HepG2 (cell line): Measurements from ENCODE around the gene PELO. TPM values are rescaled to one million over a fixed set of nuclear protein-coding genes. Genes with fewer than 3 reads are reported as not detected.

Source experiments
- AKAP8 ChIP-seq: sonication (generic); formaldehyde crosslinking; IDR thresholded peaks from 2 replicates; pipeline ENCODE4 v1.5.1; 2020; ENCODE audit warnings: mild to moderate bottlenecking, missing genetic modification reagents
- CHD2 ChIP-seq: IDR thresholded peaks from 2 replicates; pipeline ENCODE4 v1.6.1; 2011; ENCODE audit warnings: low read depth, low read length, improper control_type of control experiment
- KDM4B ChIP-seq: sonication (generic); formaldehyde crosslinking; IDR thresholded peaks from 2 replicates; pipeline ENCODE4 v1.4.0; 2020; ENCODE audit warnings: missing genetic modification reagents
- MNT ChIP-seq: fragments of 450-650 bp; IDR thresholded peaks from 2 replicates; pipeline ENCODE4 v1.6.1; 2016
- RFXANK ChIP-seq: IDR thresholded peaks from 2 replicates; pipeline ENCODE4 v1.6.1; 2016
- SIN3B ChIP-seq: fragments of 150-350 bp; IDR thresholded peaks from 2 replicates; pipeline ENCODE4 v1.6.1; 2014; ENCODE audit warnings: low read length
- ZBTB7A ChIP-seq: sonication (generic); formaldehyde crosslinking; IDR thresholded peaks from 2 replicates; pipeline ENCODE4 v1.8.0; 2022; ENCODE audit warnings: mild to moderate bottlenecking, missing genetic modification reagents
- ZNF17 ChIP-seq: sonication (generic); formaldehyde crosslinking; IDR thresholded peaks from 2 replicates; pipeline ENCODE4 v1.5.0; 2020; ENCODE audit warnings: mild to moderate bottlenecking, missing genetic modification reagents
- ZNF224 ChIP-seq: sonication (generic); formaldehyde crosslinking; IDR thresholded peaks from 2 replicates; pipeline ENCODE4 v1.5.0; 2020; ENCODE audit warnings: mild to moderate bottlenecking, missing genetic modification reagents
- ZNF292 ChIP-seq: sonication (generic); formaldehyde crosslinking; IDR thresholded peaks from 2 replicates; pipeline ENCODE4 v1.8.1; 2022; ENCODE audit warnings: mild to moderate bottlenecking, low read depth, missing genetic modification reagents, borderline replicate concordance
- ZNF407 ChIP-seq: sonication (generic); formaldehyde crosslinking; IDR thresholded peaks from one replicate; pipeline ENCODE4 v1.5.1; 2020; ENCODE audit warnings: mild to moderate bottlenecking, missing genetic modification reagents; ENCODE audit errors: not compliant biosample characterization
- ZNF552 ChIP-seq: sonication (generic); formaldehyde crosslinking; IDR thresholded peaks from 2 replicates; pipeline ENCODE4 v1.9.0; 2022; ENCODE audit warnings: missing genetic modification reagents, mild to moderate bottlenecking, borderline replicate concordance
- ZSCAN22 ChIP-seq: sonication (generic); formaldehyde crosslinking; IDR thresholded peaks from 2 replicates; pipeline ENCODE4 v1.4.0; 2020; ENCODE audit warnings: mild to moderate bottlenecking, missing genetic modification reagents
- polyA plus RNA-seq, 8 experiments: library from polyadenylated mRNA; depleted of rRNA in 3 of 8; stranded (reverse) in 7 of 8; unstranded in 1 of 8; fragments of >200 nt; fragmentation: Illumina TruSeq in 4 of 8; extraction: Trizol in 4 of 8; gene quantifications; 2 replicates each; pipeline versions ENCODE4 v1.2.1 to v1.2.3, GENCODE V29; 2011 to 2016; ENCODE audit warnings: low read depth in 4 of 8, missing spikeins in 1 of 8, mixed read lengths in 1 of 8; ENCODE audit not compliant: insufficient read depth in 1 of 8
- total RNA-seq, 5 experiments: library from RNA; depleted of rRNA; stranded (reverse); fragments of >200 nt; fragmentation: Illumina TruSeq; extraction: Trizol; gene quantifications; 2 replicates each; pipeline ENCODE4 v1.2.3, GENCODE V29; 2016; ENCODE audit warnings: low read depth in 1 of 5
- TF ChIP-seq, protein P1 (sequence below): IDR thresholded peaks from 2 replicates; pipeline ENCODE4 v1.6.1; 2016; ENCODE audit warnings: low read depth

Gene PELO
- total and polyA plus RNA-seq, 2 of the 13 experiments (the other 11 are each of a cell fraction or from before 2014, with no cell fraction given), result 19.0 to 23.9 TPM

- no peak for TF ChIP-seq ZNF552 (CRISPR knock-in tag)
- TF ChIP-seq ZNF407 (CRISPR knock-in tag), result peak; percentile 29
- no peak for TF ChIP-seq ZNF17
- no peak for TF ChIP-seq RFXANK (CRISPR knock-in tag)
- 0 out of 2 replicates have a peak, but pooled peaks have one; percentile 35 for TF ChIP-seq AKAP8
- TF ChIP-seq ZNF224 (CRISPR knock-in tag), result peak; percentile 97
- TF ChIP-seq SIN3B, result no peak
- no peak for TF ChIP-seq ZSCAN22 (CRISPR knock-in tag)
- TF ChIP-seq ZNF292 (CRISPR knock-in tag), result peak; percentile 96
- TF ChIP-seq, protein P1, sequence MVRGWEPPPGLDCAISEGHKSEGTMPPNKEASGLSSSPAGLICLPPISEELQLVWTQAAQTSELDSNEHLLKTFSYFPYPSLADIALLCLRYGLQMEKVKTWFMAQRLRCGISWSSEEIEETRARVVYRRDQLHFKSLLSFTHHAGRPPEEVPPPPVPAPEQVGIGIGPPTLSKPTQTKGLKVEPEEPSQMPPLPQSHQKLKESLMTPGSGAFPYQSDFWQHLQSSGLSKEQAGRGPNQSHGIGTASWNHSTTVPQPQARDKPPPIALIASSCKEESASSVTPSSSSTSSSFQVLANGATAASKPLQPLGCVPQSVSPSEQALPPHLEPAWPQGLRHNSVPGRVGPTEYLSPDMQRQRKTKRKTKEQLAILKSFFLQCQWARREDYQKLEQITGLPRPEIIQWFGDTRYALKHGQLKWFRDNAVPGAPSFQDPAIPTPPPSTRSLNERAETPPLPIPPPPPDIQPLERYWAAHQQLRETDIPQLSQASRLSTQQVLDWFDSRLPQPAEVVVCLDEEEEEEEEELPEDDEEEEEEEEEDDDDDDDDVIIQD (CRISPR knock-in tag), result 0 out of 2 replicates have a peak, but pooled peaks have one; percentile 7
- no peak for TF ChIP-seq CHD2
- no peak for TF ChIP-seq KDM4B (CRISPR knock-in tag)
- no peak for TF ChIP-seq MNT
- TF ChIP-seq ZBTB7A (CRISPR knock-in tag), result peak; percentile 88
Observed at GRCh38 chr5:52787600-52788504, at the start of gene PELO, which contains the start of gene ITGA1 (continued).
